Cardiac ventricle fibroblast (primary cell): Measurements from ENCODE around the gene ATP2A1. TPM values are rescaled to one million over a fixed set of nuclear protein-coding genes. Genes with fewer than 3 reads are reported as not detected.

Experiments
- total RNA-seq: library from RNA; depleted of rRNA; stranded (reverse); fragments of >200 nt; gene quantifications from 2 replicates; pipeline ENCODE4 v1.2.3, GENCODE V29; 2015

ATP2A1 gene
- total RNA-seq, result not detected in 2 replicates

DNA sequence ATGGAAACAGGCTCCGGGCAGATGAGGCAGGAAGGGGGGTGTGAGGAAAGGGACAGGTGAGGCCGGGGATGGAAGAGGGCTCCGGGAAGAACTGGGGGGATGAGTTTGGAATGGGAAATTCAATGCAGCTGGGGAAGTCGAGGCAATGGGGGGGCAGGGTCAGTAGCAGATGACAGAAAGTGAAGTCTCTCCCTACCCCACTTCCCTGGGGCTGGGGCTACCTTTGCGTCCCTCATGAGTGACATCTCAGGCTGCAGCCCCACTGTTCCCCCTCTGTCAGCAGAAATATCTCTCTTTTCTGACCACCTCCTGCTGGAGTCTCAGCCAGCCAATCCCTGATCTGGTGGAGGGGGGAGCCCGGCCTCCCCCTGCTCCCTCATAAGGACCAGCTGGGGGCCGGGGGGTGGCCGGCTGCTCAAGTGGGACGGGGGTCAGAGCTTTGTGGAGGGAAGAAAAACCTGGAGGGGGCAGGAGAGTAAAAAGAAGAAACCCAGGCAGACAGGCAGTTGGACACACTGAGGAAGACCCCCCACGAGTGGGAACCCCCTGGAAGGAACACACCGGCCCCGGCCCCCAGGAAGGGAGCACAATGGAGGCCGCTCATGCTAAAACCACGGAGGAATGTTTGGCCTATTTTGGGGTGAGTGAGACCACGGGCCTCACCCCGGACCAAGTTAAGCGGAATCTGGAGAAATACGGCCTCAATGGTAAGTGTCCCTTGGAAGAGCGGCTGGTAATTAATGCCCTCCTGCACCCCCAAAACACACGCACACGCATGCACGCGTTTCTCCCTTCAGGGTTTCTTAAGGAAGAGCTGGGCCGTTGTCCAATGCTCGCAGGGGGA is at the start of gene ATP2A1:
Gene ATP2A1 (plus strand): TSS at position 406 of the 844 bp plus-strand sequence. CDS start 184 bp downstream, at position 590.

DNA sequence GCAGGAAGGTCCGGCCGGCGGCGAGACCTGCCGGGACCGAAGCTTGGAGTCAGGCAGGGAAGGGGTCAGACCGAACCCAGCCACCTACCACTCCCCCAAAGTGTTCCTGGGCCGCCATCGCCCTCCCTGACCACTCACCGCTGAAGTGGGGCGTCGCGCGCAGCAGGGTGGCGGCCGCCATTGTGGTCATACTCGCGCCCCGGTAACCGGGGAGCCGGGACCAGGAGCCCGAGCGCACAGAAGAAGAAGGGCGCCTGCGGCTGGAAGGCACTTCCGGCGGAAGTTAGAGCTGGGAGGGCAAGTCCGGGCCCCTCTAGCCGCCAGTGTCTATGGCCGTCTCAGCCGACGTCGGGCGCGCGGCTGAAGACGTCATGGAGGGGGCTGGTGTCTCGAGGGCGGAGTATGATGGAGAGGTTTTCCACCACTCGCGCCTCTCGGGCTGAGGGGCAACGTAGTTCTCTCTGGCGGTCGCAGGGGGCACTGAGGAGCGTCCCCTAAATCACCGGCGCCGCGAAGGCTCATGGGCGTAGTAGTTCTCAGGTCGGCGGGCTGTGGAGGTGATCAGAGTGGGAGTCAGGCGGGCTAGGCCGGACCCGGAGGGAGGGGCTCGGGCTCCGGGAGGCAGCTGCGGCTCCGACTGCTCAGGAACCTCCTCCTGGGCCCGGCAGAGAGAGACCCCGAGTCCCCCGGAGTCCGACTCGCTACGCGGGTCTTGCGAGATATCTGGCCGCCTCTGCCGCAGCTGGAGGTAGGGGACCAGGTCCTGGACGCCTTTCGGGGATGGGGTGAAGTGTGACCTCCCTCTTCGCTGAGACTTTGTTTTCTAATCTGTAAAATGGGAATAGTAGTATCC is 32.0 kb upstream of the ATP2A1 start, which contains the start of gene TUFM:
Gene TUFM (minus strand): TSS at position 269 of the 853 bp plus-strand sequence. CDS start 79 bp downstream, at position 190.

DNA sequence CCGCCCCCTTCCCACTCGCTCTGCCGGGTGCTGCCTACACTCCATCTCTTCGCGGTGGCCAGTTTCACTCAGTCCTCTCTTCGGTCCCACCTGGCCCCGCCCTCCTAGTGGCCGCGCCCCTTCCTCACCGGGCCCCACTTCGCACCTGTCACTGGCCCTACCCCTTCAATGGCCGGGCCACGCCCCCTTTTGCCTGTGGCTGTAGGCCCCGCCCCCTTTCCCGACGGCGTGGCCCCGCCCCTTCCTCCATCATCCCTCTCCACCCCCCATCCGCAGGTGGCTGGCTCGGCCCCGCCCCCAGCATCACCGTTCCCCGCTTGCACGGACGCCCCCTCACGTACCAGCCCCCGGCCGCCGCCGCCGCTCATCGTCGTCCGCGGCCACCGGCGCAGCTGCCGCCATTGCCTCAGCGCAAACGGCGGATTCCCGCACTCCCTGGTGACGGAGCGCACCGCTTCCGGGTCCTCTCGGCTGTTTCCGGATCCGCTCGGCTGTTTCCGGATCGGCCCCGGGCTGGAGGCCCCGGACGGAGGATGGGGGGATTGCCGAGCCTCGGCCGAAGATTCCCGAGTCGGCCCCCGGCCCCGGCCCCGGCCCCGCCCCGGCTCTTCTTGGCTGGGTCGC is 46.6 kb downstream of the ATP2A1 start, which contains the start of gene RABEP2:
Gene RABEP2 (minus strand): TSS at position 477 of the 624 bp plus-strand sequence. CDS start 75 bp downstream, at position 402.

DNA sequence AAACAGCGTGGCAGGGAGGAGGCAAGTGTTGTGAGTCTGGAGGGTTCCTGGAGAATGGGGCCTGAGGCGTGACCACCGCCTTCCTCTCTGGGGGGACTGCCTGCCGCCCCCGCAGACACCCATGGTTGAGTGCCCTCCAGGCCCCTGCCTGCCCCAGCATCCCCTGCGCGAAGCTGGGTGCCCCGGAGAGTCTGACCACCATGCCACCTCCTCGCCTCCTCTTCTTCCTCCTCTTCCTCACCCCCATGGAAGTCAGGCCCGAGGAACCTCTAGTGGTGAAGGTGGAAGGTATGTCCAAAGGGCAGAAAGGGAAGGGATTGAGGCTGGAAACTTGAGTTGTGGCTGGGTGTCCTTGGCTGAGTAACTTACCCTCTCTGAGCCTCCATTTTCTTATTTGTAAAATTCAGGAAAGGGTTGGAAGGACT is 53.5 kb downstream of the ATP2A1 start, which contains the start of gene CD19:
Gene CD19 (plus strand): TSS at position 171 of the 425 bp plus-strand sequence. CDS start 30 bp downstream, at position 201.

DNA sequence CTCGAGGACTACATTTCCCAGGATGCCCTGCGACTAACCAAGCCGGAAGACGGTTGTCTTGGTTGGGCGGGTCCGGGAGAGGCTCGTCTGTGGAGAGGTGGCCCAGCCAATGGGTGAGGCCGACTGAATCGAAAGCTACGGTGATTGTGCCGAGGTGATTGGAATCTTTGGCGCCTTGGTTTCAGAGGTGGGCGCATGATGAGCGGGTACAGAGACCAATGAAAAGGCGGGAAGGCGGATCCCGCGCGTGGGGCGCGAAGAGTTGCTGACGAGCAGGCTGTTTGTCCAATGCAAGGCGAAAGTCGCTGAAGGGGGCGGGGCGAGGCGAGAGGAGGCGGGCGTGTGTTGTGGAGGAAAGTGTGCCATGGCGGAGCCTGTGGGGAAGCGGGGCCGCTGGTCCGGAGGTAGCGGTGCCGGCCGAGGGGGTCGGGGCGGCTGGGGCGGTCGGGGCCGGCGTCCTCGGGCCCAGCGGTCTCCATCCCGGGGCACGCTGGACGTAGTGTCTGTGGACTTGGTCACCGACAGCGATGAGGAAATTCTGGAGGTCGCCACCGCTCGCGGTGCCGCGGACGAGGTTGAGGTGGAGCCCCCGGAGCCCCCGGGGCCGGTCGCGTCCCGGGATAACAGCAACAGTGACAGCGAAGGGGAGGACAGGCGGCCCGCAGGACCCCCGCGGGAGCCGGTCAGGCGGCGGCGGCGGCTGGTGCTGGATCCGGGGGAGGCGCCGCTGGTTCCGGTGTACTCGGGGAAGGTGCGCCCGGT is 72.5 kb downstream of the ATP2A1 start, which contains the start of gene NFATC2IP:
Gene NFATC2IP (plus strand): TSS at position 290 of the 762 bp plus-strand sequence. CDS start 75 bp downstream, at position 365.

Other genes with a start within 250 kb of the ATP2A1 start
- gene NPIPB8, start 240.4 kb upstream of the ATP2A1 start, total RNA-seq, result 0.06 TPM in 1 of 2 replicates, not detected in the other
- 304 and 379 TPM in 2 replicates for gene EIF3C, start 167.0 kb upstream of the ATP2A1 start, total RNA-seq
- gene NPIPB9, start 126.7 kb upstream of the ATP2A1 start, total RNA-seq, result 1.0 TPM in 1 of 2 replicates, not detected in the other
- 51.1 and 69.8 TPM in 2 replicates for gene ATXN2L, start 55.5 kb upstream of the ATP2A1 start, total RNA-seq
- gene TUFM, start 32.1 kb upstream of the ATP2A1 start, total RNA-seq, result 116 and 129 TPM in 2 replicates
- 20.7 and 28.6 TPM in 2 replicates for gene SH2B1, start 14.6 kb upstream of the ATP2A1 start, total RNA-seq
- gene RABEP2, start 46.8 kb downstream of the ATP2A1 start, total RNA-seq, result 18.1 and 27.3 TPM in 2 replicates
- not detected in 2 replicates for gene CD19, start 53.5 kb downstream of the ATP2A1 start, total RNA-seq
- gene NFATC2IP, start 72.4 kb downstream of the ATP2A1 start, total RNA-seq, result 9.5 and 14.2 TPM in 2 replicates
- 30.3 and 33.2 TPM in 2 replicates for gene SPNS1, start 96.3 kb downstream of the ATP2A1 start, total RNA-seq
- gene LAT, start 106.6 kb downstream of the ATP2A1 start, total RNA-seq, result 0.56 and 0.93 TPM in 2 replicates